Measurements from ENCODE around the gene MTR. TPM values are rescaled to one million over a fixed set of nuclear protein-coding genes. Genes with fewer than 3 reads are reported as not detected.

Gene MTR
- total RNA-seq, 1 donor from 2014 or later, result 42.9 TPM

- Mint-ChIP-seq H3K36me3 (ENCODE audit: low read depth) (no peaks in the 10 kb centered on the region), H3K9me3 (no peaks in the 10 kb centered on the region), H3K4me3 (no peak overlapping the region), H3K4me1 (no peaks in the 10 kb centered on the region), H3K27ac (ENCODE audit: unreplicated experiment) (no peak overlapping the region), H3K27me3 (ENCODE audit: low read depth) (no peaks in the 10 kb centered on the region)
- no peak for TF ChIP-seq CTCF (conservative IDR thresholded peaks at IDR 0.05)
- no peak for DNase-seq (ENCODE audit: low read depth, low spot score)
Observed at GRCh38 chr1:236762410-236762809, 32.7 kb upstream of the MTR start.

GRCh38 chr1:236765831-236766230 lies 29.3 kb upstream of the MTR start:
- H3K36me3 Mint-ChIP-seq (ENCODE audit: low read depth), result no peaks in the 10 kb centered on the region
- no peak for DNase-seq (ENCODE audit: low read depth, low spot score)
- TF ChIP-seq CTCF (conservative IDR thresholded peaks at IDR 0.05), result no peak
- no peak overlapping the region for H3K4me3 Mint-ChIP-seq
- H3K27me3 Mint-ChIP-seq (ENCODE audit: low read depth), result no peaks in the 10 kb centered on the region
- H3K27ac Mint-ChIP-seq (ENCODE audit: unreplicated experiment), result no peak overlapping the region
- peaks cover 5% of the 10 kb centered on the region for H3K4me1 Mint-ChIP-seq
- H3K9me3 Mint-ChIP-seq, result no peaks in the 10 kb centered on the region

- peaks cover 5% of the 10 kb centered on the region for H3K4me1 Mint-ChIP-seq
- no peak overlapping the region for H3K4me3 Mint-ChIP-seq
- H3K27me3 Mint-ChIP-seq (ENCODE audit: low read depth), result no peaks in the 10 kb centered on the region
- H3K9me3 Mint-ChIP-seq, result no peaks in the 10 kb centered on the region
- no peaks in the 10 kb centered on the region for H3K36me3 Mint-ChIP-seq (ENCODE audit: low read depth)
- no peak for DNase-seq (ENCODE audit: low read depth, low spot score)
- TF ChIP-seq CTCF (conservative IDR thresholded peaks at IDR 0.05), result no peak
- H3K27ac Mint-ChIP-seq (ENCODE audit: unreplicated experiment), result no peak overlapping the region
Observed at GRCh38 chr1:236766506-236766905, 28.6 kb upstream of the MTR start.

GRCh38 chr1:236767276-236767675 lies 27.8 kb upstream of the MTR start:
- no peaks in the 10 kb centered on the region for H3K36me3 Mint-ChIP-seq (ENCODE audit: low read depth)
- H3K27ac Mint-ChIP-seq (ENCODE audit: unreplicated experiment), result no peak overlapping the region
- no peaks in the 10 kb centered on the region for H3K27me3 Mint-ChIP-seq (ENCODE audit: low read depth)
- peaks cover 5% of the 10 kb centered on the region for H3K4me1 Mint-ChIP-seq
- DNase-seq (ENCODE audit: low read depth, low spot score), result no peak
- H3K4me3 Mint-ChIP-seq, result no peak overlapping the region
- no peaks in the 10 kb centered on the region for H3K9me3 Mint-ChIP-seq
- TF ChIP-seq CTCF (conservative IDR thresholded peaks at IDR 0.05), result no peak

GRCh38 chr1:236768601-236769000 lies 26.5 kb upstream of the MTR start:
- no peak for DNase-seq (ENCODE audit: low read depth, low spot score)
- TF ChIP-seq CTCF (conservative IDR thresholded peaks at IDR 0.05), result no peak
- H3K27me3 Mint-ChIP-seq (ENCODE audit: low read depth), result no peaks in the 10 kb centered on the region

GRCh38 chr1:236773919-236774318 lies 21.2 kb upstream of the MTR start:
- no peak for TF ChIP-seq CTCF (conservative IDR thresholded peaks at IDR 0.05)
- Mint-ChIP-seq H3K27me3 (ENCODE audit: low read depth) (no peaks in the 10 kb centered on the region), H3K4me1 (peaks cover 5% of the 10 kb centered on the region), H3K36me3 (ENCODE audit: low read depth) (peaks cover under 1% of the 10 kb centered on the region), H3K4me3 (no peak overlapping the region), H3K27ac (ENCODE audit: unreplicated experiment) (no peak overlapping the region), H3K9me3 (peaks cover 6% of the 10 kb centered on the region)
- no peak for DNase-seq (ENCODE audit: low read depth, low spot score)

More at GRCh38 chr1:236768601-236769000, 26.5 kb upstream of the MTR start:
- no peaks in the 10 kb centered on the region for H3K36me3 Mint-ChIP-seq (ENCODE audit: low read depth)
- H3K4me3 Mint-ChIP-seq, result no peak overlapping the region
- H3K27ac Mint-ChIP-seq (ENCODE audit: unreplicated experiment), result no peak overlapping the region
- no peaks in the 10 kb centered on the region for H3K9me3 Mint-ChIP-seq
- H3K4me1 Mint-ChIP-seq, result peaks cover 5% of the 10 kb centered on the region

Data from neural crest cell (in vitro differentiated cells).